Astrocyte of the spinal cord (primary cell): ENCODE measurements around the gene METTL26.

Experiments
- DNase-seq: peaks from one replicate; pipeline ENCODE4 v3.0.0; 2011; ENCODE audit warnings: low read depth, low spot score
- H3K4me3 ChIP-seq: 2 replicates; pipeline ENCODE4 v1.5.1; 2011; ENCODE audit warnings: low read depth, mild to moderate bottlenecking, low read length, moderate library complexity
- in situ Hi-C: cut with HindIII; loops from 2 replicates; pipeline ENCODE4 v1.10.0; 2017; ENCODE audit warnings: low sequenced_read_pairs
- TF ChIP-seq, protein P1 (sequence below): IDR thresholded peaks from 2 replicates; pipeline ENCODE4 v1.5.1; 2012; ENCODE audit warnings: low read depth, mild to moderate bottlenecking, low read length, inconsistent platforms

METTL26 gene

DNA sequence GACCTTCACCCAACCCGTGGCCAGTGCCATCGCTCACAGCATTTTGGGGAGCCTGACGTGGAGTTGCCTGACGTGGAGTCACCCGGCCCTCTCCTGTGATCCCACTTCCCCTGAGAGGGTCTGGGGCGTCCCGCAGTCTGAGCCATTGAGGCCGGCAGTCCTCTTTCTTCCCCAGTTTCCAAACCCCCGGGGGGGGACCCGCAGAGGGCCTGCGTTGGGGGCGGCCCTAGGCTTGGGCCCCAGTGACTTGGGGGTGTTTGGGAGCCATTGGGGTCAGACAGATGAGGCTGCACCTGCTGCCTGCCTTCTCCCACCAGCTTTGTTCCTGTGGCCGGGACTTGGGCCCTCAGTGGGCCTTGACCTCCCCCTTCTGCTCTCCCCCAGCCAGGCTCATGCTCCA lies 33.6 kb upstream of the METTL26 start:
- H3K4me3 ChIP-seq = no peak overlapping the region
- in situ Hi-C loops = no loop called here

DNA sequence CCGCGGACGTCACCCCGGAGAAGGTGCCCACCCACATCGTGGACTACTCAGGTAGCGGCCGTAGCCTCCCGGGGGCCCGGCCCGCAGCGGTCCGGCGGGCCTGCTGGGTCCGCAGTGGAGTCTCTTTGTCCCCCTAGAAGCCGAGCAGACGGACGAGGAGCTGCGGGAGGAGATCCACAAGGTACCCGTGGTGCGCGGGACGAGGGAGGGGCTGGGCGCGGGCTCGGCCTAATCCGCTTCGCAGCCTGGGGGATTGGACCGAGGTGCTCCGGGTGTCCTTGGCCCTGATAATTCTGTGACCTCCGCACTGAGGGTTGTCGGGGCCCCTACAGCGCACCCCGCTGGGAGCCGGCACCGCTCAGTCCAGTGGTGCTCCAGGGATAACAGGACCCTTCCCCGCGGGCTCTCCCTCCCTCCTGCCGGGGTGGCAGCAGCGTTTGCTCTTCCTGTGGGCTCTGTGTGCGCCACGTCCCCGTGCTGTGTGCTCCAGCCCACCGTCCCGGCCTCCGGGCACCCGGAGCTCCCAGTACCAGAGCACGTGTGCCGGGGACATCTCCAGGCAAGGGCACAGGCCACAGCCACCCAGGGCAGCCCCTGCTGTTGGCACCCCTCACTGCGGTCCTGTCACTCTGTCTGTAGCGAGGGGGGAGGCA lies 32.5 kb upstream of the METTL26 start:
- peak overlapping the region; percentile 73 for H3K4me3 ChIP-seq
- TF ChIP-seq, protein P1, sequence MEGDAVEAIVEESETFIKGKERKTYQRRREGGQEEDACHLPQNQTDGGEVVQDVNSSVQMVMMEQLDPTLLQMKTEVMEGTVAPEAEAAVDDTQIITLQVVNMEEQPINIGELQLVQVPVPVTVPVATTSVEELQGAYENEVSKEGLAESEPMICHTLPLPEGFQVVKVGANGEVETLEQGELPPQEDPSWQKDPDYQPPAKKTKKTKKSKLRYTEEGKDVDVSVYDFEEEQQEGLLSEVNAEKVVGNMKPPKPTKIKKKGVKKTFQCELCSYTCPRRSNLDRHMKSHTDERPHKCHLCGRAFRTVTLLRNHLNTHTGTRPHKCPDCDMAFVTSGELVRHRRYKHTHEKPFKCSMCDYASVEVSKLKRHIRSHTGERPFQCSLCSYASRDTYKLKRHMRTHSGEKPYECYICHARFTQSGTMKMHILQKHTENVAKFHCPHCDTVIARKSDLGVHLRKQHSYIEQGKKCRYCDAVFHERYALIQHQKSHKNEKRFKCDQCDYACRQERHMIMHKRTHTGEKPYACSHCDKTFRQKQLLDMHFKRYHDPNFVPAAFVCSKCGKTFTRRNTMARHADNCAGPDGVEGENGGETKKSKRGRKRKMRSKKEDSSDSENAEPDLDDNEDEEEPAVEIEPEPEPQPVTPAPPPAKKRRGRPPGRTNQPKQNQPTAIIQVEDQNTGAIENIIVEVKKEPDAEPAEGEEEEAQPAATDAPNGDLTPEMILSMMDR = no peak
- in situ Hi-C loops = no loop called here
- DNase-seq = no peak

More for the DNA sequence above, 33.6 kb upstream of the METTL26 start:
- DNase-seq = no peak
- TF ChIP-seq, protein P1 = no peak

DNA sequence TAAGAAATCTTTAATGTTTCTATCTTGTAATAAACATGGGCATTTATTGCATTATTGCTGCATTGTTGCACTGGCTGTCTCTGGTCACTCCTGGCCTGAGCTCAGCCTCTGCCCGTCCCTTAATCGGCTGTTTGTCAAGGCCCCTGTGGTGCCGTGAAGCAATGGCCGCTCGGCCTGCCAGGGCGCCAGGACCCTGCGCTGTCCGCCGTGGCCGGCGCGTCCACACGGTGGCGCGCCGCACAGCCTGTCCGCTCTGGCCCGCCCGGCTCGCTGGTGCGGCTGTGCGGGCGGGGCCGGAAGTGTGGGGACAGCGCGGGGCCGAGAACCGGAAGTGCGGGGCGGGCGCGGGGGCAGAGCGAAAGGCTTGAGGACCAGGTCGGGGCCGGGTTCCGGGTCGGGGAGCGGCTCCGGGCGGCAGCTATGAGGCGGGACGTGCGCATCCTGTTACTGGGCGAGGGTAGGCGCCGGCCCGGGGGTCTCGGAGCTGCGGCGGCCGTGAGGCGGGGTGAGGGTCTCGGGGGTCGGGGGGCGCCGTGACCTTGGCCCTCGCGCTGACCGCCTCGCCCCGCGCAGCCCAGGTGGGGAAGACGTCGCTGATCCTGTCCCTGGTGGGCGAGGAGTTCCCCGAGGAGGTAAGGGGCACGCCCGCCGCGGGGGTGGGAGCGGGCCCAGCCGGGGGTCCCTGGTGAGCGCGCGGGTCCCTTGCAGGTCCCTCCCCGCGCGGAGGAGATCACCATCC lies 31.8 kb upstream of the METTL26 start, which contains the start of gene RHOT2:
TSS of gene RHOT2 (plus strand) at position 353 of the 739 bp plus-strand sequence. CDS start at position 421, 68 bp downstream.
- peak within 1 kb of the TSS; percentile 73 for H3K4me3 ChIP-seq
- TF ChIP-seq, protein P1 = peak; percentile 69
- DNase-seq = peak; percentile 89
- in situ Hi-C loops = no loop called here

DNA sequence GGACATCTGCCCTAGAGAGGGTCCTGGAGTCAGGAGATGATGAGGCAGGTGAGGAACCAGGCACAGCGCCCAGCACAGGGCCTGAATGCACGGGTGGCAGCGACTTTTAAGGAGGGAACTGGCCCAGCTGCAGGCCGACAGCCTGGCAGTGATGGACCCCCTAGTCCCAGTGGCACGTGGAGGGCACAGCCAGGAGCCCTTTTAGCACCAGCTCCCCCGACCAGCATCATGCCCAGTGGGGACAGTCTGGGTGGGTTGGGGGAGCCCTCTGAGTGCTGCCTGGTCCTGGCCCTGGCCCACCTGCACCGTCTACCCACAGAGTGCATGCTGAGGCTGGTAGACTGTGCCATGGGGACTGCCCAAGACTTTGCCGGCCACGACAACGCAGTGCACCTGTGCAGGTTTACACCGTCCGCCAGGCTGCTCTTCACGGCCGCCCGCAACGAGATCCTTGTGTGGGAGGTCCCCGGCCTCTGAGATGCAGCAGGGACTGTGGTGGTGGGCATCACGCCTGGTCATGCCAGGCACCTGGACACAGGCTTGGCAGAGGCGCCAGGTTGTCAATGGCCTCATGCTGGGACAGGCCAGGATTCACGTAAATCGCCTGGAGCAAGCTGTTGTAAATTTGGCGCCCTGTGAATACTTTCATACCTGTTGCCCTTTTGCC lies 31.1 kb upstream of the METTL26 start:
- no peak for DNase-seq
- TF ChIP-seq, protein P1 = no peak
- in situ Hi-C loops = no loop called here
- no peak overlapping the region for H3K4me3 ChIP-seq

DNA sequence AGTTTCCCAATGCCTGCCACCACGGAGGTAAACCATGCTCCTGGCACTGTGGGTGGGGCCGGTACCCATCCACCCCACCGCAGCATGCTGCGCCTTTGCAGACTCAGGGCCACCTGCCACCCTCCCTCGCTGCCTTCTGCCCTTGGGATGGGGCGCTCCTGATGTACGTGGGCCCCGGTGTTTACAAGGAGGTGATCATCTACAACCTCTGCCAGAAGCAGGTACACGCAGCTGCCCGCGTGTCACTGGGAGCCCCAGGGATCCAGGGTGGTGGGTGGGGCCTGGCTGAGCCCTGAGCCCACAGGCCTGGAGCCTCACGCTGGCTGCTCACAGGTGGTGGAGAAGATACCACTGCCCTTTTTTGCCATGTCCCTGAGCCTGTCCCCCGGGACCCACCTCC lies 30.5 kb upstream of the METTL26 start:
- H3K4me3 ChIP-seq = no peak overlapping the region
- TF ChIP-seq, protein P1 = no peak
- DNase-seq = no peak
- in situ Hi-C loops = no loop called here

DNA sequence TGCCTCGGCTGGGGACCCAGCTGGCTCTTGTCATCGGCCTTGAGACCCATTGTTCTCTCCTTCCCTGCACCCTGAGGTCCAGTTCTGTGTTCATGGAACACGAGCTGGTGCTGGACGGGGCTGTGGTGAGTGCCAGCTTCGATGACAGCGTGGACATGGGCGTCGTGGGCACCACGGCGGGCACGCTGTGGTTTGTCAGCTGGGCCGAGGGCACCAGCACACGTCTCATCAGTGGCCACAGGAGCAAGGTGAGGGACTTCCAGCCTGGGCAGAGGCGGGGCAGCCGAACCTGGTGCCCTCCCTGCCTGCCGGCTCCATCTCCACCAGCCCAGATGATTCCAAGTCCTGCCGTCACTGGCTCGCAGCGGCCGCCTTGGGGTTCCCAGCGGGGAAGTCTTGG lies 26.5 kb upstream of the METTL26 start:
- DNase-seq = no peak
- in situ Hi-C loops = no loop called here
- H3K4me3 ChIP-seq = no peak overlapping the region
- TF ChIP-seq, protein P1 = no peak
